Stimulated activated naive CD4-positive, alpha-beta T cell treated with Interleukin-2 at 50 U/mL for 16 hours (primary cell): ENCODE results near the gene SRRM4.

Experiments used
- DNase-seq: peaks from one replicate; lab custom pipeline; 2025; lab: John Stamatoyannopoulos, UW

SRRM4 gene

DNA sequence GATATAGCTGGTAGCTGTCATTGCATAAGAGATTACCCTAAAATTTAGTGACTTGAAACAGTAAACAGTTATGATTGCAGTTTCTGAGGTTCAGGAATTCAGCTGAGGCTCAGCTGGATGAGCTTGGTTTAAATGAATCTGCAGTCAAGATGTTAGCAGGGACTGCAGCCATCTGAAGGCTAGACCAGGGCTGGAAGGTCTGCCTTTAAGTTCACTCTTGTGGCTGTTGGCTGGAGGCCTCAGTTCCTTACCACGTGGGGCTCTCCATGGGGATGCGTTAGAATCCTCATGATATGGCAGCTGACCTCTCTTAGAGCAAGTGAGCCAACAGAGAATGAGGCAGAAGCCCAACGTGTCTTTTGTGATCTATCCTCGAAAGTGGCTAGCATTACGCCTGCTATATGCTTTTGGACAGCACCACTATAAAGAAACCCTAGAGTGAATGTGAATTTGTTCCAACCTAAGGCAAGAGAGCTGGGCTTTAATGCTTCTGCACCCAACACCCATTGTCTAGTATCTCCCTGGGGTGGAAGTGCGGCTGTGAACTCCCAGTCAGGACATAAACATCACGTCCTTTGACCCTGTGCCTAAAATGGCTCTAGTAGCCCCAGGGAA lies 223.4 kb downstream of the SRRM4 start:
- no peak for DNase-seq

DNA sequence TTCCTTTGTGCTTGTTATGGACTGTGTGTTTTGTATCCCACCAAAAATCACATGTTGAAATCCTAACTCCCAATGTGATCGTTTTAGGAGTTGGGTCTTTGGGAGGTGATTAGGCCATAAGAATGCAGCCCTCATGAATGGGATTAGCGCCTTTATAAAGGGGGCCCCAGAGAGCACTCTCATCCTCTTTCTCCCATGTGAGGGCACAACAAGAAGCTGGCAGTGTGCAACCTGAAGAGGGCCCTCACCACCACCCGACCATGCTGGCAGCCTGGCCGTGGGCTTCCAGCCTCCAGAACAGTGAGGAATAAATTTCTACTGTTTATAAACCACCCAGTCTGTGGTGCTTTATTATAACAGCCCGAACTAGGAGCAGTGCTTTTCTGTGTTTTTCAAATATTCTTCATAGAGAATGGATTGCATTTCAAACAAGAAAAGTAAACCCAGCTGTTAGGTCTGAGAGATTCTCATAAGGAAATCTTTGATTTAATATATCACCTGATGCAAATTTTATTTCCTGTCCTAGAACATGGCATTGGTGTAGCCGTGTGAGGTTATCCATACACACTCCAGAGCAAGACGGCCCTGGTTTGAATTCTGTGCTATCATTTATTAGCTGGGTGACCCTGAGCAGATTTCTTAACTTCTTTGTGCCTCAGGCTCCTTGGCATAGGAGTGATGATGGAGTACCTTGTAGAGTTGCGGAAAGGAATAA lies 225.2 kb downstream of the SRRM4 start:
- DNase-seq: no peak

DNA sequence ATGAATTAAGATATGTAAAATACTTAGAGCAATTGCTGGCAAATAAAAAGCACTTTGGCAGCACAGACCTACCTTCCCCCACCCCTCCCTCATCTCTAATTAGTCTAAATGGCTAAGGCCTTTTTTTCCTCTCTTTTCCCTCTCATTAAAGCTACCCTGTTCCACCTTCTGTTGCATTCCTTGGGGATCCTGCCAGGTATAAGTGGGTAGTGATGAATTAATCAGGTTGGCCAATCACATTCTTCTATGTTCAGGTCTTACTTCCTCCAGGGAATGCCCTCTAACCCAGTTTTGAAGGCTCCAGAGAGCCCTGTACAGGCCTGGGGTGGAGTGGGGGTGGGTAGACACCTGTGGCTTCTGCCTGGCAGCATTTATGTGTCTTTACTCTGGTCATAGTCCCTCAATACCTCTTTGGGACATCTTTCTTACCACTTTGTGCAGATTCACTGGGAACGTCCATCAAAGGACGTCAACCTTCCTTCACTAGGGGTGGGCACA lies 225.8 kb downstream of the SRRM4 start:
- DNase-seq: no peak

DNA sequence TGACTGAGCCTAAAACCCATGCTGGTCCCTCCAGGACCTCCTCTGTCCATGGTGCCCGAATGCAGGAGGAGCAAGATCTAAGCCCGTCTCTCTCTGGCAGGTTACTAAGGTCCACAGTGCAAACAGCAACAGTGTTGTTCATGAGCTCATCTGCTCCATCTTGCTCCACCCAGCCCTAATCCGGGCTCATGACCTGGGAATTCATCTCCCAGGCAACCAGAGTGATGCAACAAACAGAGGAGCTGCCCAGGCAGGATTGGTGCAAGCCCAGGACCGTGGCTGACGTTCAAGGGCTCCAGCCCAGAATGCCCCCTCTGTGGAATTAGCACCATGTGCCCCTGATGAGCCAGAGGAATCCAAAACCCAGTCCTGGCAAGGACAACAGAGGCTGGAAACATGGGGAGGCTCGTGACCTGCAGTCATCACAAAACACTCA lies 227.3 kb downstream of the SRRM4 start:
- no peak for DNase-seq

DNA sequence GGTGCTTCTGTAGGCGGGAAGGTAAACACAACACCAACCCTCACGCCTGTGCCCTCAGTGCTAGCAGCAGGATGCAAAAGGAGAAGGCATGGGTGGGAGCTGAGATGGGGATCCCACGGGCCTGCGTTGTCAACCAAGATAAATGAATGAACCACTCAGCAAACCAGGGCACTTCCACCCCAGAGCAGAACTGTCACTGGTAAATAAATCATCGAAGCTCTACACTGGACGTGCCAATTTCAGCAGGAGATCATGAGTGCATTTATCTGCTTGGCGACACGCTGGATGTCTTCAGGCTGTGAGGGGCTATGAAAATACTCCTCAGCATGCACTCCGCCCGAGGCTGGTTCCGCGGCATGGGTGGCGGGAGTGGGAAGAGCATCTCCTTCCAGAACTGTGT lies 230.5 kb downstream of the SRRM4 start:
- DNase-seq: no peak
